ENCODE results near the gene C2CD2. TPM values are rescaled to one million over a fixed set of nuclear protein-coding genes. Genes with fewer than 3 reads are reported as not detected.

The C2CD2 gene
- total and polyA plus RNA-seq, 2 experiments from 2014 or later = 4.5 to 16.2 TPM

GRCh38 chr21:41967708-41968107 lies 13.9 kb upstream of the C2CD2 start (continued):
- TF ChIP-seq NANOG (IDR thresholded peaks at IDR 0.05; ENCODE audit: borderline replicate concordance) (no peak), ZNF331 (CRISPR knock-in tag; IDR thresholded peaks at IDR 0.05; ENCODE audit: low read depth) (no peak)

GRCh38 chr21:41966872-41967621 lies 13.2 kb upstream of the C2CD2 start:
- ATAC-seq (no peak), DNase-seq (ENCODE audit: low spot score) (no peak)
- peaks cover 12% of the 10 kb centered on the region for H3K27me3 Mint-ChIP-seq (ENCODE audit: insufficient read depth, low read depth, poor library complexity)
- H3K79me2 ChIP-seq (replicated peaks; ENCODE audit: insufficient read depth) = no peaks in the 10 kb centered on the region
- H3K9me3 Mint-ChIP-seq = no peaks in the 10 kb centered on the region
- no peak overlapping the region for H2AFZ ChIP-seq
- H3K27me3 ChIP-seq (ENCODE audit: insufficient read depth) = no peaks in the 10 kb centered on the region
- H4K20me1 ChIP-seq (replicated peaks; ENCODE audit: insufficient read depth) = no peaks in the 10 kb centered on the region
- H3K9me2 ChIP-seq (ENCODE audit: insufficient read depth) = no peaks in the 10 kb centered on the region
- H3K27ac Mint-ChIP-seq = no peak overlapping the region
- H3K27ac ChIP-seq (ENCODE audit: low read depth) = no peak overlapping the region
- H3K4me2 ChIP-seq = no peak overlapping the region
- peaks cover 24% of the 10 kb centered on the region for H3K4me1 Mint-ChIP-seq
- H3K4me3 Mint-ChIP-seq = no peak overlapping the region
- H3K4me3 ChIP-seq = no peak overlapping the region
- TF ChIP-seq ETS1 (IDR thresholded peaks at IDR 0.05) (no peak), ZNF462 (CRISPR knock-in tag; IDR thresholded peaks at IDR 0.05) (no peak), NANOG (IDR thresholded peaks at IDR 0.05; ENCODE audit: borderline replicate concordance) (no peak), ZNF331 (CRISPR knock-in tag; IDR thresholded peaks at IDR 0.05; ENCODE audit: low read depth) (no peak), ZNF114 (CRISPR knock-in tag; IDR thresholded peaks at IDR 0.05) (no peak), POLR2AphosphoS5 (IDR thresholded peaks at IDR 0.05; ENCODE audit: low read depth) (no peak), CREB1 (CRISPR knock-in tag; IDR thresholded peaks at IDR 0.05; ENCODE audit: low read depth) (no peak), EZH2 (IDR thresholded peaks at IDR 0.05; ENCODE audit: low read depth, unreplicated experiment) (no peak)
- no peaks in the 10 kb centered on the region for H3K4me1 ChIP-seq (ENCODE audit: insufficient read depth)
- no peaks in the 10 kb centered on the region for H3K36me3 ChIP-seq (ENCODE audit: insufficient read depth)
- no peaks in the 10 kb centered on the region for H3K36me3 Mint-ChIP-seq (ENCODE audit: low read depth)
- no peaks in the 10 kb centered on the region for H3F3A ChIP-seq (replicated peaks; ENCODE audit: low read depth)
